CD4-positive, alpha-beta T cell treated with Interferon alpha-2 for 1 hour (primary cell): ENCODE measurements around the gene KNCN.

ENCODE experiments used
- DNase-seq, 2 donors: peaks; one replicate each; pipeline ENCODE4 v3.0.0-alpha.2; 2020 to 2022

Gene KNCN

GRCh38 chr1:46568461-46568891 lies 17.0 kb upstream of the KNCN start:
- DNase-seq, result no peak

- no peak for DNase-seq
Observed at GRCh38 chr1:46563341-46563740, 11.9 kb upstream of the KNCN start.

GRCh38 chr1:46562498-46562897 lies 11.1 kb upstream of the KNCN start:
- no peak for DNase-seq

- DNase-seq, result no peak
Observed at GRCh38 chr1:46558966-46559365, 7.5 kb upstream of the KNCN start.

- DNase-seq, result no peak
Observed at GRCh38 chr1:46558141-46558963, 6.9 kb upstream of the KNCN start.

- DNase-seq, result no peak
Observed at GRCh38 chr1:46557403-46557802, 6.0 kb upstream of the KNCN start.

GRCh38 chr1:46556822-46557221 lies 5.4 kb upstream of the KNCN start:
- no peak for DNase-seq

GRCh38 chr1:46555826-46556619 lies 4.6 kb upstream of the KNCN start:
- DNase-seq, result no peak

- DNase-seq, result no peak
Observed at GRCh38 chr1:46554597-46555381, 3.3 kb upstream of the KNCN start.

- no peak for DNase-seq
Observed at GRCh38 chr1:46554236-46554596, 2.8 kb upstream of the KNCN start.

- no peak for DNase-seq
Observed at GRCh38 chr1:46553506-46553905, 2.1 kb upstream of the KNCN start.

GRCh38 chr1:46552357-46553237 lies 1.1 kb upstream of the KNCN start:
- no peak for DNase-seq

GRCh38 chr1:46550751-46551231 lies 656 bp downstream of the KNCN start:
- no peak for DNase-seq

- peak; percentile 55 to 69 for DNase-seq
Observed at GRCh38 chr1:46549697-46550681, 1.5 kb downstream of the KNCN start.

- DNase-seq, result peak in 1 of 2 donors; percentile 56
Observed at GRCh38 chr1:46547481-46548383, 3.7 kb downstream of the KNCN start.

- no peak for DNase-seq
Observed at GRCh38 chr1:46546210-46546609, 5.2 kb downstream of the KNCN start.

GRCh38 chr1:46545784-46546183 lies 5.7 kb downstream of the KNCN start:
- no peak for DNase-seq

- DNase-seq, result no peak
Observed at GRCh38 chr1:46544561-46545240, 6.7 kb downstream of the KNCN start.
